GM12878 (cell line): ENCODE measurements around the gene AP5Z1. TPM values are rescaled to one million over a fixed set of nuclear protein-coding genes. Genes with fewer than 3 reads are reported as not detected.

Experiments used
- ATAC-seq: fragments of 200-7000 bp; cut with Tn5 transposase; 3 replicates; pipeline ENCODE4 v1.9.1; 2020; ENCODE audit warnings: mild to moderate bottlenecking, moderate library complexity
- BruUV-seq: library from RNA; stranded (reverse); fragments of 400-500 nt; replicated peaks from 2 replicates; lab custom pipeline; 2021; lab: Mats Ljungman, UMichigan
- CTCF ChIA-PET: fragments of 300-600 bp; sonication (Branson Sonifier 250); formaldehyde crosslinking; extraction: SDS; loops from one replicate; lab custom pipeline; 2021; ENCODE audit warnings: inconsistent platforms; lab: Yijun Ruan, JAX
- POLR2A ChIA-PET: fragments of 350-600 bp; formaldehyde crosslinking; extraction: SDS; loops from one replicate; lab custom pipeline; 2021; ENCODE audit warnings: inconsistent platforms; lab: Charles Lee
- RAD21 ChIA-PET: fragments of 300-600 bp; sonication (Branson Sonifier 250); formaldehyde crosslinking; loops from one replicate; lab custom pipeline; 2023; ENCODE audit warnings: antibody characterized with exemption; ENCODE audit not compliant: unreplicated experiment; lab: Charles Lee
- SMC1A ChIA-PET: fragments of 300-600 bp; sonication (Branson Sonifier 250); formaldehyde crosslinking; loops from one replicate; lab custom pipeline; 2023; ENCODE audit not compliant: unreplicated experiment, uncharacterized antibody; lab: Charles Lee
- DNase-seq: peaks from one replicate; pipeline ENCODE4 v3.0.0-alpha.2; 2011; ENCODE audit warnings: low read depth, low spot score
- FAIRE-seq: peaks from 3 replicates; lab custom pipeline; 2011; peaks lifted over from hg19 to GRCh38; lab: Jason Lieb, UNC
- H2AFZ ChIP-seq: 2 replicates; pipeline ENCODE4 v1.6.0; 2011; ENCODE audit warnings: low read depth, low read length, control low read depth; ENCODE audit not compliant: control insufficient read depth
- H3K27ac ChIP-seq: 2 replicates; pipeline ENCODE4 v1.5.1; 2011; ENCODE audit warnings: control low read depth; ENCODE audit not compliant: control insufficient read depth, insufficient read depth
- H3K27me3 ChIP-seq, 2 experiments: replicated peaks in 1 of 2; 2 replicates each; pipeline versions ENCODE4 v1.6.0 to v1.6.1; 2011; ENCODE audit warnings: low read length in 1 of 2; ENCODE audit not compliant: control insufficient read depth in 2 of 2, insufficient read depth in 2 of 2
- H3K36me3 ChIP-seq, 2 experiments: 2 replicates each; pipeline ENCODE4 v1.5.1; 2011; ENCODE audit warnings: low read length in 1 of 2; ENCODE audit not compliant: control insufficient read depth in 2 of 2, insufficient read depth in 2 of 2
- H3K4me1 ChIP-seq: 2 replicates; pipeline ENCODE4 v1.6.1; 2011; ENCODE audit warnings: mild to moderate bottlenecking, low read length, moderate library complexity, mixed read lengths; ENCODE audit not compliant: control insufficient read depth, insufficient read depth
- H3K4me2 ChIP-seq: 2 replicates; pipeline ENCODE4 v1.6.0; 2011; ENCODE audit warnings: control low read depth; ENCODE audit not compliant: control insufficient read depth, insufficient read depth
- H3K4me3 ChIP-seq: fragments of 200-600 bp; sonication (generic); 2 replicates; pipeline ENCODE4 v1.5.1; 2016
- H3K79me2 ChIP-seq: 2 replicates; pipeline ENCODE4 v1.6.0; 2011; ENCODE audit warnings: low read length; ENCODE audit not compliant: control insufficient read depth, insufficient read depth
- H3K9ac ChIP-seq: 2 replicates; pipeline ENCODE4 v1.8.0; 2011; ENCODE audit warnings: low read length, control low read depth, mixed read lengths; ENCODE audit not compliant: control insufficient read depth, insufficient read depth
- H3K9me3 ChIP-seq: replicated peaks from 3 replicates; pipeline ENCODE4 v1.5.1; 2011; ENCODE audit warnings: mild to moderate bottlenecking, low read length; ENCODE audit not compliant: control insufficient read depth, insufficient read depth
- H4K20me1 ChIP-seq: 2 replicates; pipeline ENCODE4 v1.6.0; 2011; ENCODE audit not compliant: control insufficient read depth, insufficient read depth
- POU2F2 ChIP-seq: IDR thresholded peaks from 3 replicates; pipeline ENCODE4 v1.6.1; 2011; ENCODE audit warnings: low read depth, mild to moderate bottlenecking, low read length, borderline replicate concordance
- TARDBP ChIP-seq: IDR thresholded peaks from 2 replicates; pipeline ENCODE4 v1.6.1; 2016; ENCODE audit warnings: borderline replicate concordance
- YBX1 ChIP-seq: fragments of 450-650 bp; IDR thresholded peaks from 2 replicates; pipeline ENCODE4 v1.6.1; 2016; ENCODE audit warnings: antibody characterized with exemption
- ZBED1 ChIP-seq: IDR thresholded peaks from 2 replicates; pipeline ENCODE4 v1.6.1; 2016; ENCODE audit warnings: borderline replicate concordance
- WGBS: methylation state at CpG from one replicate; pipeline ENCODE4 v1.1.6; 2016; ENCODE audit warnings: low lambda C conversion rate; ENCODE audit not compliant: insufficient replicate concordance, insufficient coverage; ENCODE audit errors: missing lambda C conversion rate; 5-methylcytosine and 5-hydroxymethylcytosine counted together
- in situ Hi-C: fragments of 300-500 bp; cut with MboI; formaldehyde crosslinking; loops from 9 replicates; pipeline ENCODE4 v1.14.3; 2018; ENCODE audit warnings: mixed read lengths
- intact Hi-C: fragments of 100-400 bp; cut with micrococcal nuclease; formaldehyde crosslinking; loops from one replicate; pipeline ENCODE4 v1.14.2; 2022; ENCODE audit not compliant: unreplicated experiment
- polyA plus RNA-seq, 11 experiments: library from polyadenylated mRNA; depleted of rRNA in 4 of 11; unstranded in 6 of 11; stranded (reverse) in 5 of 11; fragments of >200 nt; fragmentation: Nextera tagmentation in 4 of 11; fragmentation: Illumina TruSeq in 1 of 11; extraction: Ambion mirVana in 4 of 11; extraction: Trizol in 1 of 11; gene quantifications; 1 replicate in 1 of 11; 2 replicates in 10 of 11; pipeline versions ENCODE4 v1.2.1 to v1.2.3, GENCODE V29; 2011 to 2016; ENCODE audit warnings: inconsistent platforms in 2 of 11, missing spikeins in 2 of 11, low read depth in 1 of 11
- total RNA-seq, 4 experiments: library from RNA; depleted of rRNA in 3 of 4; stranded (reverse); fragments of >200 nt in 3 of 4; fragmentation: Illumina TruSeq in 1 of 4; extraction: Trizol in 1 of 4; gene quantifications; 2 replicates each; pipeline versions ENCODE4 v1.2.1 to v1.2.3, GENCODE V29; 2013 to 2021
- TF ChIP-seq, protein P1 (sequence below): fragments of 450-650 bp; IDR thresholded peaks from 2 replicates; pipeline ENCODE4 v1.6.1; 2017; ENCODE audit warnings: mild to moderate bottlenecking
- TF ChIP-seq, protein P2 (sequence below): fragments of 150-350 bp; IDR thresholded peaks from 2 replicates; pipeline ENCODE4 v1.6.1; 2014; ENCODE audit warnings: mild to moderate bottlenecking, low read depth, low read length
- TF ChIP-seq, protein P3 (sequence below): IDR thresholded peaks from 2 replicates; pipeline ENCODE4 v1.6.1; 2012; ENCODE audit warnings: mild to moderate bottlenecking, low read depth, low read length
- TF ChIP-seq, protein P4 (sequence below): fragments of 450-650 bp; IDR thresholded peaks from 2 replicates; pipeline ENCODE4 v1.6.1; 2017; ENCODE audit warnings: mild to moderate bottlenecking, moderate library complexity

AP5Z1 gene
- total and polyA plus RNA-seq, 10 of the 15 experiments (the other 5 are each of a cell fraction or from before 2014, with no cell fraction given), result 0.37 to 43.4 (median 19.4) TPM

DNA sequence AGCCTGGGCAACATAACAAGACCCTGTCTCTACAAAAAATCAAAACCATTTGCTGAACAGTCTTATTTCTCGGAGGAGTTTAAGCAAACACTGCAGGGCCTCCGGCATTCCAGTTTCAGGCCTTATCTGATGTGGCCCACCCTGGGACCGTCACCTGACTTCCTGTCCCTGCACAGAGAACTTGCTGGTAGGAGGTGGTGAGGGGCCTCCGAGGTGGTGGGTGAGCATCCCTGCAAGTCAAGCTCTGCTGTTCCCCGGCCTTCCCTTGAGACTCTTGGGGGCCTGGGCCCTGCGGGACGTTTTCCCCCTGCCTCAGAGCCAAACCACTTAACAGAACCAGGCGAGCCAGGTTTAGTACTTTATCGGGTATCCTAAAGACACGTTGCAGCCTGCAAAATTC, 44.5 kb upstream of the AP5Z1 start:
- WGBS, result 84% methylated on average over 10 of the region's 10 CpGs
- no TSS peak for BruUV-seq
- no peak for DNase-seq
- TF ChIP-seq ZBED1, result no peak
- TF ChIP-seq TARDBP, result no peak
- TF ChIP-seq POU2F2, result no peak
- TF ChIP-seq, protein P1, sequence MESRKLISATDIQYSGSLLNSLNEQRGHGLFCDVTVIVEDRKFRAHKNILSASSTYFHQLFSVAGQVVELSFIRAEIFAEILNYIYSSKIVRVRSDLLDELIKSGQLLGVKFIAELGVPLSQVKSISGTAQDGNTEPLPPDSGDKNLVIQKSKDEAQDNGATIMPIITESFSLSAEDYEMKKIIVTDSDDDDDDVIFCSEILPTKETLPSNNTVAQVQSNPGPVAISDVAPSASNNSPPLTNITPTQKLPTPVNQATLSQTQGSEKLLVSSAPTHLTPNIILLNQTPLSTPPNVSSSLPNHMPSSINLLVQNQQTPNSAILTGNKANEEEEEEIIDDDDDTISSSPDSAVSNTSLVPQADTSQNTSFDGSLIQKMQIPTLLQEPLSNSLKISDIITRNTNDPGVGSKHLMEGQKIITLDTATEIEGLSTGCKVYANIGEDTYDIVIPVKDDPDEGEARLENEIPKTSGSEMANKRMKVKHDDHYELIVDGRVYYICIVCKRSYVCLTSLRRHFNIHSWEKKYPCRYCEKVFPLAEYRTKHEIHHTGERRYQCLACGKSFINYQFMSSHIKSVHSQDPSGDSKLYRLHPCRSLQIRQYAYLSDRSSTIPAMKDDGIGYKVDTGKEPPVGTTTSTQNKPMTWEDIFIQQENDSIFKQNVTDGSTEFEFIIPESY, result no peak
- TF ChIP-seq YBX1, result no peak
- TF ChIP-seq, protein P2, sequence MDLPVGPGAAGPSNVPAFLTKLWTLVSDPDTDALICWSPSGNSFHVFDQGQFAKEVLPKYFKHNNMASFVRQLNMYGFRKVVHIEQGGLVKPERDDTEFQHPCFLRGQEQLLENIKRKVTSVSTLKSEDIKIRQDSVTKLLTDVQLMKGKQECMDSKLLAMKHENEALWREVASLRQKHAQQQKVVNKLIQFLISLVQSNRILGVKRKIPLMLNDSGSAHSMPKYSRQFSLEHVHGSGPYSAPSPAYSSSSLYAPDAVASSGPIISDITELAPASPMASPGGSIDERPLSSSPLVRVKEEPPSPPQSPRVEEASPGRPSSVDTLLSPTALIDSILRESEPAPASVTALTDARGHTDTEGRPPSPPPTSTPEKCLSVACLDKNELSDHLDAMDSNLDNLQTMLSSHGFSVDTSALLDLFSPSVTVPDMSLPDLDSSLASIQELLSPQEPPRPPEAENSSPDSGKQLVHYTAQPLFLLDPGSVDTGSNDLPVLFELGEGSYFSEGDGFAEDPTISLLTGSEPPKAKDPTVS, result no peak
- TF ChIP-seq, protein P3, sequence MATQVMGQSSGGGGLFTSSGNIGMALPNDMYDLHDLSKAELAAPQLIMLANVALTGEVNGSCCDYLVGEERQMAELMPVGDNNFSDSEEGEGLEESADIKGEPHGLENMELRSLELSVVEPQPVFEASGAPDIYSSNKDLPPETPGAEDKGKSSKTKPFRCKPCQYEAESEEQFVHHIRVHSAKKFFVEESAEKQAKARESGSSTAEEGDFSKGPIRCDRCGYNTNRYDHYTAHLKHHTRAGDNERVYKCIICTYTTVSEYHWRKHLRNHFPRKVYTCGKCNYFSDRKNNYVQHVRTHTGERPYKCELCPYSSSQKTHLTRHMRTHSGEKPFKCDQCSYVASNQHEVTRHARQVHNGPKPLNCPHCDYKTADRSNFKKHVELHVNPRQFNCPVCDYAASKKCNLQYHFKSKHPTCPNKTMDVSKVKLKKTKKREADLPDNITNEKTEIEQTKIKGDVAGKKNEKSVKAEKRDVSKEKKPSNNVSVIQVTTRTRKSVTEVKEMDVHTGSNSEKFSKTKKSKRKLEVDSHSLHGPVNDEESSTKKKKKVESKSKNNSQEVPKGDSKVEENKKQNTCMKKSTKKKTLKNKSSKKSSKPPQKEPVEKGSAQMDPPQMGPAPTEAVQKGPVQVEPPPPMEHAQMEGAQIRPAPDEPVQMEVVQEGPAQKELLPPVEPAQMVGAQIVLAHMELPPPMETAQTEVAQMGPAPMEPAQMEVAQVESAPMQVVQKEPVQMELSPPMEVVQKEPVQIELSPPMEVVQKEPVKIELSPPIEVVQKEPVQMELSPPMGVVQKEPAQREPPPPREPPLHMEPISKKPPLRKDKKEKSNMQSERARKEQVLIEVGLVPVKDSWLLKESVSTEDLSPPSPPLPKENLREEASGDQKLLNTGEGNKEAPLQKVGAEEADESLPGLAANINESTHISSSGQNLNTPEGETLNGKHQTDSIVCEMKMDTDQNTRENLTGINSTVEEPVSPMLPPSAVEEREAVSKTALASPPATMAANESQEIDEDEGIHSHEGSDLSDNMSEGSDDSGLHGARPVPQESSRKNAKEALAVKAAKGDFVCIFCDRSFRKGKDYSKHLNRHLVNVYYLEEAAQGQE, result no peak
- TF ChIP-seq, protein P4, sequence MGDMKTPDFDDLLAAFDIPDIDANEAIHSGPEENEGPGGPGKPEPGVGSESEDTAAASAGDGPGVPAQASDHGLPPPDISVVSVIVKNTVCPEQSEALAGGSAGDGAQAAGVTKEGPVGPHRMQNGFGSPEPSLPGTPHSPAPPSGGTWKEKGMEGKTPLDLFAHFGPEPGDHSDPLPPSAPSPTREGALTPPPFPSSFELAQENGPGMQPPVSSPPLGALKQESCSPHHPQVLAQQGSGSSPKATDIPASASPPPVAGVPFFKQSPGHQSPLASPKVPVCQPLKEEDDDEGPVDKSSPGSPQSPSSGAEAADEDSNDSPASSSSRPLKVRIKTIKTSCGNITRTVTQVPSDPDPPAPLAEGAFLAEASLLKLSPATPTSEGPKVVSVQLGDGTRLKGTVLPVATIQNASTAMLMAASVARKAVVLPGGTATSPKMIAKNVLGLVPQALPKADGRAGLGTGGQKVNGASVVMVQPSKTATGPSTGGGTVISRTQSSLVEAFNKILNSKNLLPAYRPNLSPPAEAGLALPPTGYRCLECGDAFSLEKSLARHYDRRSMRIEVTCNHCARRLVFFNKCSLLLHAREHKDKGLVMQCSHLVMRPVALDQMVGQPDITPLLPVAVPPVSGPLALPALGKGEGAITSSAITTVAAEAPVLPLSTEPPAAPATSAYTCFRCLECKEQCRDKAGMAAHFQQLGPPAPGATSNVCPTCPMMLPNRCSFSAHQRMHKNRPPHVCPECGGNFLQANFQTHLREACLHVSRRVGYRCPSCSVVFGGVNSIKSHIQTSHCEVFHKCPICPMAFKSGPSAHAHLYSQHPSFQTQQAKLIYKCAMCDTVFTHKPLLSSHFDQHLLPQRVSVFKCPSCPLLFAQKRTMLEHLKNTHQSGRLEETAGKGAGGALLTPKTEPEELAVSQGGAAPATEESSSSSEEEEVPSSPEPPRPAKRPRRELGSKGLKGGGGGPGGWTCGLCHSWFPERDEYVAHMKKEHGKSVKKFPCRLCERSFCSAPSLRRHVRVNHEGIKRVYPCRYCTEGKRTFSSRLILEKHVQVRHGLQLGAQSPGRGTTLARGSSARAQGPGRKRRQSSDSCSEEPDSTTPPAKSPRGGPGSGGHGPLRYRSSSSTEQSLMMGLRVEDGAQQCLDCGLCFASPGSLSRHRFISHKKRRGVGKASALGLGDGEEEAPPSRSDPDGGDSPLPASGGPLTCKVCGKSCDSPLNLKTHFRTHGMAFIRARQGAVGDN, result no peak

More for the DNA sequence above, 44.5 kb upstream of the AP5Z1 start:
- no peaks in the 10 kb centered on the region for H3K9me3 ChIP-seq
- H3K4me3 ChIP-seq, result no peak overlapping the region
- H3K4me1 ChIP-seq, result peaks cover 2% of the 10 kb centered on the region; the same call in 1 of the 2 replicates
- ChIA-PET SMC1A (no interaction called here), CTCF (no interaction called here), RAD21 (no interaction called here), POLR2A (no interaction called here)
- ATAC-seq, result no peak
- H2AFZ ChIP-seq, result no peak overlapping the region
- H3K36me3 ChIP-seq, result peaks cover 3% of the 10 kb centered on the region in 2 experiments; a peak in 3 of 4 replicates
- in situ Hi-C loops (no loop called here), intact Hi-C loops (no loop called here)
- H3K27ac ChIP-seq, result no peak overlapping the region
- no peak overlapping the region for H3K9ac ChIP-seq
- H4K20me1 ChIP-seq, result no peaks in the 10 kb centered on the region
- no peaks in the 10 kb centered on the region for H3K27me3 ChIP-seq
- no peak overlapping the region for H3K4me2 ChIP-seq
- no peak for FAIRE-seq
- H3K79me2 ChIP-seq, result peaks cover 1% of the 10 kb centered on the region
